IPS DF 4.7 (cell line): Measurements from ENCODE around the gene IBA57.

ENCODE experiments used
- DNase-seq: peaks from one replicate; pipeline ENCODE4 v3.0.0-alpha.2; 2013; ENCODE audit warnings: low spot score; ENCODE audit errors: extremely low read depth

IBA57 gene

DNA sequence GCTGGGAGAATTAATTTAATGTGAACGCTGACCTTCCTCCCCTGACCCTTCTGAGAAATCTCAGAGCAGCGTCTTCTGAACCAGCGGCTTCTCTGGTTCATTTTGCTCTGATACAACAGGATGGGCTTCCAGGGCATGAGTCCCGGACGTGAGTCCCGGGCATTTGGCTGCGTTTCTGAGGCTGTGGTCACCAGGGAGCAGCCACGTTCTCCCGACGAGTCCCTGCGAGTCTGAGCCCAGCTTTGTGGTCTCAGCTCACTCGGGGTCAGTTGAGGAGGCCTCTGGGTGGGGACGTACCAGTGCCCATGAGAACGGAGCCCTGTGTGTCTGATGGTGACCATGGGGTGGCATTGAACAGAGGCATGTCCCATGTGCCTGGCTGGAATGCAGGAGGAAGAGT, 24.6 kb downstream of the IBA57 start:
- DNase-seq = no peak

DNA sequence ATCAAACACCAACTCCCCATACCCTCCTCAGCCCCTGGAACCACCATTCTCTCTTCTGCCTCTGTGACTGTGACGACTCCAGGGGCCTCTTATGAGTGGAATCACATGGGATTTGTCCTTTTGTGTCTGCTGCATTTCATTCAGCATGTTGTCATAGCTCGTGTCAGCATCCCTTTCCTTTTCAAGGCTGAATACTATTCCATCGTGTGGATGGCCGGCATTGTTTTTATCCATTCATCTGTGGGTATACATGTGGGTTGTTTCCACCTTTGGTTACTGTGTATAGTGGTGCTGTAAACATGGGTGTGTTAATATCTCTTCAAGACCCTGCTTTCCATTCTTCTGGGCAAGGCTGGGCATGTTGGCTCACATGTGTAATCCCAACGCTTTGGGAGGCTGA, 25.2 kb downstream of the IBA57 start:
- no peak for DNase-seq

DNA sequence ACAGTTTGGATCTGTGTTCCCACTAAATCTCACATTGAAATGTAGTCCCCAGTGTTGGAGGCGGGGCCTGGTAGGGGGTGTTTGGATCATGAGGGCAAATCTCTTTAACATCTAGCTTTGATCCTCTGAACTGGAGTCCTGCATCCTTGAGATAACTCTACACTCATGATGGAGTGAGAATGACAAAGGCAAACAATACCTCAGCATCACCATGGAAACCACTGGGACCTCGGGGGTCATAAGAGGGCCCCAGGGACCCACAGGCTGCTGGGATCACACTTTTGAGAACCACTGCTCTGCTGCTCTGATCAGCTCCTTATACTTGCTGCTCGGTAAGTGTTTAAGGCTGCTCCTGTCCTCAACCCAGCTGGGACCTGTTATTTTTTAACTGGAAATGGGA, 28.8 kb downstream of the IBA57 start:
- DNase-seq = no peak

DNA sequence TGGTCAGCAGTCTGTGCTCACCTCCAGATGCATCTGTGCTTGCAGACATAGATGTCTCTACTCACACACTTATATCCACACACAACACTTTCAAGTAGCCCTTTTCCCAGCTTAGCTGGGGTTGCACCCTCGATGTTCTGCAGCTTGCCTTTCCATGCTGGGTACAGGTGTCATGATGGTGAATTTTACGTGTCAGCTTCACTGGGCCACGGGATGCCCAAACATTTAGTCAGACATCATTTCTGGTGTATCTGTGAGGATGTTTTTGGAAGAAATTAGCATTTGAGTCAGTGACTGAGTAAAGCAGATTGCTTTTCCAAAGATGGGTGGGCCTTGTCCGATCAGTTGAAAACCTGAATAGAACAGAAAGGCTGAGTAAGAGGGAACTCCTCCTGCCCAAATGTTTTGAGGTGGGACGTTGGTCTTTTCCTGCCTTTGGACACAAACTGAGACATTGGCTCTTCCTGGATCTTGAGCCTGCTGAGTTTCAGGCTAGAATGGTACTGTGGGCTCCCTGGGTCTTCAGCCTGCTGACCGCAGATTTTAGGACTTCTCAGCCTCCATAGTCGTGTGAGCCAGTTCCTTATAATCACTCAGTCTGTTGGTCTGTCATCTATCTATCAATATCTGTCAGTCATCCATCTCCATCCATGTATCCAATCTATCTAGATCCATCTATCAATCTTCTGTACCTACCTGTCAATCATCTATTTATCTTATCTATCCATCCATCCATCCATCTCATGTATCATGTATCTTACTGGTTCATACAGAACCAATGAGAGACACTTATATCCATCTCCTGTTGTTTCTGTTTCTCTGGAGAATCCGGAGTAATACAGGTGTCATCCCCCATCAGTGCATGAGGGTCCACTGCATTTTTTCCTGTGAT, 29.6 kb downstream of the IBA57 start:
- DNase-seq = no peak

DNA sequence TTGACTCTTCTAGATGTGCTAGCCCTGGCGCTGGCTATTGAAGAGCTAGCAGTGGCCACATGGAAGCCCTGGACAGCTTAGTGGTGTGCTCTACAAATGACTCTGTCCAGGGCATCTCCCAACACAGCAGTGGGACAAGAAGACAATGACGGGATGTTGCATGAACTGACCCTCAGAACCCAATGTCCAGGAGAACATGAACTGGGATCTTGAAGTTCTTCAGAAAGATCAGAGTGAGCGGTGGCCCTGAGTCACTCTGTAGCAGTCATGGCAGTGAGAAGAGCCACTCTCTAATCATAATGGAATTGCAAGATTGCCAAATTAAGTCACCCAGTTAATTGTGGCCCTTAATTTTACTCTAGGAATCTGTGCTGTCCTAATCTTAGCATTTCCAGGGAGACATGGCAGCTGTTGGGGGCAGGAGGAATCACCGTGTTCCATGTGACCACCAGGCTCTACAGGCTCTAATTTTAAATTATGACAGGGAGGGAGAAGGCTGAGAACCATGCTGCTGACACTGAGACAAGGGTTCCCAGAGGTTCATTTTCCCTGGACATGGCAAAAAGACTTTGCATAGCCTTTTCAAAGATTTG, 32.0 kb downstream of the IBA57 start:
- DNase-seq = no peak

DNA sequence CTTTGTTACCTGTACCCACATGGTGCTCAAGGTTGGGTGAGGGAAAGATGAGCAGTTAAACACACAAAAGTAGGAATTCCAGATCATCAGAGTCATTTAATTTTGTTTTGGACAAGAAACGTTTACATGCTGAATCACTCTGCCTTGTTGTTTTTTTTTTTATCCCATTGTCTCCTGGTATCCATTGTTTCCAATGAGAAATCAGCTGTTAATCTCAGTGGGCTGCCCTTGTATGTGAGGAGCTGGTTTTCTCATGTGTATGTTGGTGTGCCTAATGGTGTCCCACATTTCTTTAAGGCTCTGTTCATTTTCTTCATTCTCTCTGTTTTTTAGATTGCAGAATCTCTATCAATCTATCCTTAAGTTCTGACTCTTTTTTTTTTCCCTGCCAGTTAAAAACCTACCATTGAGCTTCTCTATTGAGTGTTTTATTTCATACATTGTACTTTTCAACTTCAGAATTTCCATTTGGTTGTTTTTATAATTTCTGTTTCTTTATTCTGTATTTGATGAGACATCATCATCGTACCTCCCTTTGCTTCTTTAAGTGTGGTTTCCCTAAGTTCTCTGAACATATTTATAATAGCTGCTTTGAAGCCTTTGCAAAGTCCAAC, 33.5 kb downstream of the IBA57 start:
- no peak for DNase-seq

DNA sequence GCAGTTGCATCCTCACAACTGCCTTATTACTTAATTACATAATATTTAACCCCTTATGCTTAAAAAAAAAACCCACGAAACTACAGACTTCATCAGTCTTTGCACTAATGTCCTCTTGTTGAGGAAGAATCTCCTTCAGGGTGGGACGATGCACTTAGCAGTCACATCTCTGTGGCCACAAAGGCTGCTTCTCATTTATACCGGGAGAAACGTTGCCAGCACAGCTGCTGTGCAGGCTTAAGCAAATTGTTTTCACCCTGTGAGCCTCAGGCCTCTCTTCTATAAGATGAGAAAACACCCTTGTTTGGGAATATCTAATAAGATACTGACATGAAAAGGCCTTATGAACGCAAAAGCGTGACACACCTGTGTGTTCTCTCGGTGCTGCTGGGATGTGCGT, 39.4 kb downstream of the IBA57 start:
- no peak for DNase-seq

DNA sequence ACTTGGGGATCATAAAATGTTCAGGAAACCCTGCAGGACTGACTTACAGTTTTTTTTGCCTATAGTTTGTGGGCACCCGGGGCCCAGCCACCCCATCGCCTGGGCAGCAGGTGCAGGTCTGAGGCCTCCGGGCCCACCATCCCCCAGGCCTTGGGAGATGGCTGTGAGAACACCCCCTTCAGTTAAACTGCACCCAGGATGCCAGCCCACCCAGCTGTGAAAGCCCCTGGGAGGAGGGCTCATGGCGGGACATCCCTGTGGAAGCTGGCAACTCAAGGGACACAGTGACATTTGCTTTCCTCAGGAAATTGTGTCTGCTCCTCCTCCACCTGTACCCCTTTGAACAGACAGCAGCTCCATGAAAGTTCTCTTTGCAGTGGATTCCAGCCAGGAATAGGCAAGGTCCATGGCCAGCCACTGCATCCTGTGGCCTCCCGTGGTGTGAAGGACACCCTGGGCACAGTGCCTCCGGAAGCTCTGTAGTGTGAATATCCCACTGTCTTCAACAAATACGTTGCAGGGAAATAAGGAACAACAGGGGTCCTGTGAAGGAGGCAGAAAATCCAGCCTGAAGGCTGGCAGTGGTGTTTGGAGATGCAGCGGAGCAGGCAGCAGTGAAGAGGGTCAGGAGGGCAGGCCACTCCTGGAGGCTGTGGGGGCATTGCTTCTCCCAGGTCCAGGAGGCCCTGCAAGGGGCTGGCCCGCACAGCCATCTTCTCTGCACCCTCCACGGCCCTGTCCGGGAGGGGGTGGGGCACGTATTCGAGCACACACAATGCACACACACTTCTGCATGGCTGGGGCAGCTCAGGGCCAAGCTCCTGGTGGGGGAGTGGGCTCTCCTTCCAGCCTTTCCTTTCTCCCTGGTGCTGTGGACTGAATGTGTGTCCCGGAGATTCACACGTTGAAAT, 40.2 kb downstream of the IBA57 start:
- DNase-seq = no peak

DNA sequence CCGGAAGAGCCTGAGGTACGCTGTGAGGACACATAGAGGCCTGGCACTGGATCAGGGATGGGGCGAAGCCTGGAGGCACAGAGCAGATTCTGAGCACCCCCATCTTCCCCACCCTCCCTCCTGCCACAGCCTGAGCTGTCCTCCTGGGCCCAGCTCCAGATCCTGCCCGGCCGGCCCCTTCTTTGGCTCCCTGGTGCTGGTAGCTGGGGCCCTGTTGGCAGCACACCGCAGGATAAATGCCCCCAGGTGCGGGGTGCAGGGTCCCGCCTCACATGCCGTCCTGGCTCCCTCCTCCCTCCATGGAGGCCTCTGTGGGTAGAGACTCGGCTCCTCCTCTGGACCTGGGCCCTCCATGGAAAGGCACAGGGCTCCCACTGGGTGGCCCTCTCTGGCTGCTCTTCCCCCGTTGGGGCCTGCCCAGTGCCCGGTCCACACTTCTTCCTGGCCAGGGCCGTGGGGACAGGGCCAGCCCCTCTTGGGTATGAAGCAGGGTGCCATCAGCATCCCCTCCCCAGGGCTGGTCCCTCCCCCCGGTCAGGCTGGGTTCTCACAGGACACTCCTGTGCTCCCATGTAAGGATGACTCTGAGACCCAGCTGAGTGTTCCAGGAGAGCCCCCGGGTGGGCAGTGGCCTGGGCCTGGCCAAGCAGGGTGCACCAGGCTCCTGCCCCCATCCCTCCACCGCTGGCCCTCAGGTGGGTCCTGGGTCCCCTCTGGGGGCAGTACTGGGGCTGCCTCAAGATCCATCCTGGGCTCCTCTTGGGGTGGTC, 41.2 kb downstream of the IBA57 start:
- DNase-seq = no peak

DNA sequence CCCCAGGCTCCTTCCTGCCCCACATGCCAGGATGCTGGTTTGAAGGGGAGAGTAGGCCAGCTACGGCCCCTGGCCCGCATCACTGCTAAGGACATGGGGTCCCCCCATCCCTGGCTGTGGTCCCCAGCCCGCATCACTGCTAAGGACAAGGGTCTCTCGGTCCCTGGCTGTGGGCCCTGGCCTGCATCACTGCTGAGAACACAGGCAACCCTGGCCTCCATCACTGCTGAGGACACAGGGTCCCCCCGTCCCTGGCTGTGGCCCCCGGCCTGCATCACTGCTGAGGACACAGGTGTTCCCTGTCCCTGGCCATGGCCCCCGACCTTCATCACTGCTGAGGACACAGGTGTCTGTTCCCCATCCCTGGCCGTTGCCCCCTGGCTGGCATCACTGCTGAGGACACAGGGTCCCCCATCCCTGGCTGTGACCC, 41.8 kb downstream of the IBA57 start:
- DNase-seq = no peak

DNA sequence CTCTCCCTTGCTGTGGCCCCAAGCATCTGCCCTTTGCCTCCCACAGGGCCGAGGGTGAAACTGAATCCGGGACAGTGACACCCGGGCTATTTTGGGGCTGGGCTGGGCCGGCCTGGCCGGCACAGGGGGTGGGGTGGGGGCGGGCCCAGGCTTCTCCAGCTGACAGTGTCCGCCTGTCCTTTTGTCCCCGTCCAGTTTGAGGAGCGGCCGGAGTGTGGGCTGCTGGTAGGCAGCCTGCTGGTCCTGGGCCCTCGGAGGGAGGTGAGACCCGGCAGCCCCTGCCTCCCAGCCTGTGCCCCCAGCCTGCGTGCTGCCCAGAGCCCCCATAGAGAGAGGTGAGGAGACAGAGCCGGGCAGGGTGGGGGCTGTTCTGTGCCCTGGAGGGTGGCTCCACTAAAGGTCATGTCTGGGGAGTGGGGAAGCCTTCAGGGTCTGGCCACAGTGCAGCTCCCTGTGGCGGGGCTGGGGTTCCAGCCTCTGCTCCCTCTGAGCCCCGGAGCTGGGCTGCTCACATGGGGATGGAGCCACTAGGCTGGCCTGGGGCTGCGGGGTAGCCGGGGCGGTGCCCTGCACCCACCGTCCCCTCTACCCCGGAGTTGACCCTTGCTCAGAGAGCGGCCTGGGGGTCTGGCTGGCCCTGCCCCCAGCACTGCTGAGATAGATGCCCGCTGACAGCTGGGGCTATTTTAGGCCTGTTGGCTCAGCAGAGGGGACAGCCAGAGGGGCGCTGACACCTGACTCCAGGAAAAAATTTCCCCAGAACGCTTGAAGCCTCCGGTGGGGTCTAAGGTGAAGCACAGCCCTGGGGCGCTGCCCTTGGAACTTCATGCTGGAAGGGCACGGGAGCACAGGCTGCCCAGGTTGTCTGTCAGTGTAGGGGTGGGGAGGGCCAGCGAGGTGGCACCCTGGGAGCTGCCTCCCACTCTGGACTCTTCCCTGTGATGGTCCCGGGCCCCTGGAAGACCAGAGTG, 42.5 kb downstream of the IBA57 start, which contains the start of gene OBSCN:
OBSCN (plus strand) TSS at position 194 of the 971 bp plus-strand sequence. CDS start 3,740 bp downstream, outside the sequence.
- no peak for DNase-seq

DNA sequence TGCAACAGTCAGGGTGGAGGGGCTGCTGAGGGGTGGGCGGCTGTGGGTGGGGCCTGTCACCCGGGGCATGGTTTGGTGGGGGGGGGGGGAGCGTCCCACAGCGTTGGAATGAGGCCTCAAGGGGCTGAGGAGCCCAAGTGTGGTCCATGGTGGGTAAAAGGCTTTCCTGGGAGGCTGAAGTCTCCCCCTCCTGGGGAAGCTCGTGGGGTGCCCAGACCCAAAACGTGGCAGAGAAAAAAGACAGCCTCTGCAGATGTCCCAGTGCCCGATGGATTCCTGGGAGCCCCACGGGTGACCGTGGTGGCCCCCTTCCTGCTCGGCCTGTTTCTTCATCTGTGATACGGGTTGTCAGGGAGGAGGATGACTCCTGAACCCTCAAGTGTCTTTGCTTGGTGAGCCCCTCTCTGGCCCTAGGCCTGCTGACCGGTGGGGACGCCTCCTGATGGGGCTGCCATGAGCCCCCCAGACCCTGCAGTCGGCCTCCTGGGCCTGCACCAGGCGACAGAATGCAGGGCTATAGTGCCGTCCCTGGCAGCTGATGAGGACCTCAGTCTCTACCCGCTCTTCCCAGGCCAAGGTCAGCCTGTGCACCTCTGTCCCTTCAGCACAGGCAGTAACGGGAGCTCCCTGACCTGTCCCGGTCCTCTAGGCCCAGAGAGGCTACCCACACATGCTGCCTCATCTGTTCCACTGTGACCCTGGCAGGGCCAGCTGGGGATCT, 43.4 kb downstream of the IBA57 start:
- DNase-seq = no peak

DNA sequence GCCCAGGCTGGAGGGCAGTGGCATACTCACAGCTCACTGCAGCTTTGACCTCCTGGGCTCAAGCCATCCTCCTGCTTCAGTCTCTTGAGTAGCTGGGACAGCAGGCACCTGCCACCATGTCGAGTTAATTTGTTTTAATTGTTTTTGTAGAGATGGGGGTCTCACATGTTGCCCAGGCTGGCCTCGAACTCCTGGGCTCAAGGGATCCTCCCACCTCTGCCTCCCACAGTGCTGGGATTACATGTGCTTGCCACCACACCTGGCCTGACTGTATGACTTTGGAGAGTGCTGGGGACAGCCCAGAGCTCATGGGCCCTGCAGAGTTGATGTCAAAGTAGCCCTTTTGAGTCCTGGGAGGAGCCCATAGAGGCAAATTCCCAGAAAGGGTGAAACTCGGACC, 44.1 kb downstream of the IBA57 start:
- DNase-seq = no peak

DNA sequence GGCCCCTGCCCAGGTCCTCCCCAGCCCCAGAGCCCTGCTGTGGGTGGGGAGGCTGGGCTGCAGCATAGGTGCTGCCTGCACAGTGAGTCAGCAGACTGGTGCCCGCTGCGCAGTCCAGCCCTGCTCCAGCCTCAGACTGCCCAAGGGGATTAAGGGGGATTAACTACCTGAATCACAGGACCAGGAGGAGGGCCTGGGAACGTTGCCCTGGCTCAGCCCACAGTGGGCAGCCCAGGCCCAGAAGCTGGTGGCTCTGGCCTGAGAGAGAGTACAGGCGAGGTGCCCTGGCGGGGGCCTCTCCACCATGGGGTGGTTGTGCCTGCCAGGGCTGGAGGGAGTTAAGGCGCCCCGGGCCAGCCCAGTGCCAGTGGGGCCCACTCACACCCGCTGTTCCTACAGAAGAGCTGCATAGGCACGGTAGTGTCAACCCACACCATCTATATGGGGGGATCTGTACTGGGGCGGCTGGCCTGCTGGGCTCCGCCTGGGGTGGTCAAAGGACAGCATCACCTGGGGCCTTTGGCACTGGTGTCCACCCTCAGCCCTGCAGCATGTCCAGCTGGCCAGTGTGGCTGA, 44.6 kb downstream of the IBA57 start:
- no peak for DNase-seq

DNA sequence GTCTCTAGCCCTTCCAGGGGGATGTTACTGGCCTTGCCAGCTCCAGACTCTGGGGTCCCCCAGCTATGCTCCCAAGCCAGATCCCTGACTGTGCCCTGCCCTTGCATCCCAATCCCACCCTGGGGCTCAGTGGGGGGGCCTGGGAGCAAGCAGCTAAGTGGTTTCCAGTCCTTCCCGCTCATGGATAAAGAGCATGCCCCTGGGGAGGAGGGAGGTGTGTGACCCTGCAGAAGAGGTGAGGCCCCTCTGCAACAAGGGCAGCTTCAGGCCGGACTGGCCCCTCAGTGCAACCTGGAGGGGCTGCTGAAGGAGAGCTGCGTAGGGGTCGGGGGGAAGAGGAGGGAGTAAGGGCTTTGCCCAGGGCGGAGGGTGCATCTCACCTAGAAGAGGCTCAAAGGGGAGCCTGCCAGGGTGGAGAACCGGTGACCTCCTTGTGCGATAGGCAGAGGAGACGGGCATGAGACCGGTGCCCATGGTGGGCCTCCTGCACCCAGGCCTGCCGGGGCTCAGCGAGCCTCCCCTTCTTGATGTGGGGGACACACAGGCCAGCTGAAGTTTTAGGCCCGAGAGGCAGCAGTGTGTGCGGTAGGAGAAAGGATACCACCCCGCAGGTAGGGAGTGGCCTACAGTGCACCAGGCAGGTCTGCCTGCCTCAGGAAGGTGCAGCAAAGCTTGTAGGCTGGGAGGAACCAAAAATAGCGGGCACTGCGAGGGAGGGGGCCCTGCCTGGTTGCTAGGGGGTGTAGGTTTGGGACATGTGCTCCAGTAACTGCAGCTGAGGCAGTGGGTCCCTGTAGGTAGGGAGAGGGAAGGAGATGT, 45.3 kb downstream of the IBA57 start:
- DNase-seq = no peak

DNA sequence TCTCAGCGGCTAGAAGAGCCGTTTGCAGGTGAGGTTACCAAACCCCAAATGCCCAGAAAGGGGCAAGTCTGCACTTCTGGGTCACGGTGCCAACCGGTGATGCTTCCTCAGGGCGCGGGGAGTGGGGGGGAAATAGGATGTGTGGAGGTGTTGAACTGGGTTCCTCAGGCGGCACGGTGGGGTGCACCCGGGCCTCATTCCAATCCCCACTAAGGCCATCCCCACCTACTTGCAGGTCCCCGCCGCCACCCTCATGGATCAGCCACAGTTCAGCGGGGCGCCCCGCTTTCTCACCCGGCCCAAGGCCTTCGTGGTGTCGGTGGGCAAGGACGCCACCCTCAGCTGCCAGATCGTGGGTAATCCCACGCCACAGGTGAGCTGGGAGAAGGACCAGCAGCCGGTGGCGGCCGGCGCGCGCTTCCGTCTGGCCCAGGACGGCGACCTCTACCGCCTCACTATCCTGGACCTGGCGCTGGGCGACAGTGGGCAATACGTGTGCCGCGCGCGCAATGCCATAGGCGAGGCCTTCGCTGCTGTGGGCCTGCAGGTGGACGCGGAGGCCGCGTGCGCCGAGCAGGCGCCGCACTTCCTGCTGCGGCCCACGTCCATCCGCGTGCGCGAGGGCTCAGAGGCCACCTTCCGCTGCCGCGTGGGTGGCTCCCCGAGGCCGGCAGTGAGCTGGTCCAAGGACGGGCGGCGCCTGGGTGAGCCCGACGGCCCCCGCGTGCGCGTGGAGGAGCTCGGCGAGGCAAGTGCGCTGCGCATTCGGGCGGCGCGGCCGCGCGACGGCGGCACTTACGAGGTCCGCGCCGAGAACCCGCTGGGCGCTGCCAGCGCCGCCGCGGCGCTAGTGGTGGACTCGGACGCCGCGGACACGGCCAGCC, 46.2 kb downstream of the IBA57 start:
- no peak for DNase-seq
